ENCODE data around the gene CPA5.

GRCh38 chr7:130359276-130359857, 14.8 kb downstream of the CPA5 start:
- TF ChIP-seq, protein P1, sequence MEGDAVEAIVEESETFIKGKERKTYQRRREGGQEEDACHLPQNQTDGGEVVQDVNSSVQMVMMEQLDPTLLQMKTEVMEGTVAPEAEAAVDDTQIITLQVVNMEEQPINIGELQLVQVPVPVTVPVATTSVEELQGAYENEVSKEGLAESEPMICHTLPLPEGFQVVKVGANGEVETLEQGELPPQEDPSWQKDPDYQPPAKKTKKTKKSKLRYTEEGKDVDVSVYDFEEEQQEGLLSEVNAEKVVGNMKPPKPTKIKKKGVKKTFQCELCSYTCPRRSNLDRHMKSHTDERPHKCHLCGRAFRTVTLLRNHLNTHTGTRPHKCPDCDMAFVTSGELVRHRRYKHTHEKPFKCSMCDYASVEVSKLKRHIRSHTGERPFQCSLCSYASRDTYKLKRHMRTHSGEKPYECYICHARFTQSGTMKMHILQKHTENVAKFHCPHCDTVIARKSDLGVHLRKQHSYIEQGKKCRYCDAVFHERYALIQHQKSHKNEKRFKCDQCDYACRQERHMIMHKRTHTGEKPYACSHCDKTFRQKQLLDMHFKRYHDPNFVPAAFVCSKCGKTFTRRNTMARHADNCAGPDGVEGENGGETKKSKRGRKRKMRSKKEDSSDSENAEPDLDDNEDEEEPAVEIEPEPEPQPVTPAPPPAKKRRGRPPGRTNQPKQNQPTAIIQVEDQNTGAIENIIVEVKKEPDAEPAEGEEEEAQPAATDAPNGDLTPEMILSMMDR (IDR thresholded peaks at IDR 0.05; ENCODE audit: insufficient read depth, low read length): no peak
- TF ChIP-seq POLR2AphosphoS5 (IDR thresholded peaks at IDR 0.05; ENCODE audit: low read depth): no peak
- TF ChIP-seq GABPA (IDR thresholded peaks at IDR 0.05; ENCODE audit: low read depth): no peak
- TF ChIP-seq REST (IDR thresholded peaks at IDR 0.05; ENCODE audit: insufficient replicate concordance, low read depth): no peak
